Stimulated activated CD4-positive, alpha-beta T cell treated with anti-CD3 and anti-CD28 coated beads, Interleukin-2, amount 100 ng/mL, for 48 hours (primary cell): ENCODE data around the gene GREB1.

Experiments
- DNase-seq, 2 donors: peaks; one replicate each; pipeline ENCODE4 v3.0.0-alpha.2; 2020

The GREB1 gene

DNA sequence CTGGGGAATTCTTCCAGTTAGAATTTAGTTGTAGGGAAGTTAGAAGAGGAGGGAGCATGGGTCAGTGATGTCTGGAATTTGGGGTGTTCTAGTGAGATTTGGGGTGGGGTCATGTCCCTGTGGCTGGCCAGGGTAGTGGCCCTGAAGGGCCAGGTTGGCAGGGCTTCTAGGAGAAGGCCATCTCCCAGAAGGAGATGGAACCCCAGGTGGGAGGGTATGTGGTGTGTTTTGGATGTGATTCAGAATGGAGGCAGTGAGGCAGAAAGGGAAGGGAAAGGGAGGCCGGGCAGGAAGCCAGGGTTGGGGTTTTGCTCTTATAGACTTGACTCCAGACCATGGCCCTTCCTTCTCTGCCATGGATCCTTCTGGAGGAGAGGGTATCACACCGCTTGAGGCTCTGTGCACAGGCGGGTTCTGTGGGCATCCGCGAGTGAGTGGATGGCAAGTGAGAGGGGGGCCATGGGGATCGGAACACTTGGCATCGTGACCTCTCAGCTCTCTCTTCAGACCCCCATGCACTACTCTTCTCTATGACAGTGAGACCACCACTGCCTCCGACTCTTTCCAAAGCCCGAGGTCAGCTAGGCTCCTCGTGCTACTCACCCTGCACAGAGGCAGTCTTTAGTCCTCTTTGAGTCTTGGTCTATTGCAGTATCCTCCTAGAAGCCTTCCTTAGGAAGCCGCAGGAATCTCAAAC lies 7.3 kb downstream of the GREB1 start:
- no peak for DNase-seq

DNA sequence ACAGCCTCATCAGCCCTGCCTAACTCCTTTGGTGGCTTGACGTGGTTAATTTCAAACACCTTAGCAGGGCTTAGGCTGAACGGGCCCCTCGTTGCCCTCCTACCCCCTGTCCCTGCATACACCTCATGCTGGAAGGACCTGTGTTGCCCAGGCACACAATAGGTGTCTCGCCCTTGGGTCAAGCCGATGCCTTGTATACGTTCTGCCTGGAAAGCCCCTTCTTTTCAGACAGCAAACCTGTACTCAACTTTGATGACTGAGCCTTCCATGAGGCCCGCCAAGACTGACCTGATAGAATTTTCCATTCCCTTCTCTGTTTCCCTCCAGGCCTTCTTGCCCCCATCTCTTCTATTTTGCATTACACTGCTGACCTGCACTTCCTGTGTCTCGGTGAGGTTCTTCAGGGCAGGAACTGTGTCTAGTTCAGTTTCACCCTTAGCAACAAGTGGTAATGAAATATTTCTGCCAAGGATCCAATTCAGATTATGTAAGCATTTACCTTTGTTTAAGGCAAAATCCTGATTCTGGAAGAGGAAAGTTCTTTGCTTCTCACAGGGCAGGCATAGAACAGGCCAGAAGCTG lies 7.9 kb downstream of the GREB1 start:
- no peak for DNase-seq

DNA sequence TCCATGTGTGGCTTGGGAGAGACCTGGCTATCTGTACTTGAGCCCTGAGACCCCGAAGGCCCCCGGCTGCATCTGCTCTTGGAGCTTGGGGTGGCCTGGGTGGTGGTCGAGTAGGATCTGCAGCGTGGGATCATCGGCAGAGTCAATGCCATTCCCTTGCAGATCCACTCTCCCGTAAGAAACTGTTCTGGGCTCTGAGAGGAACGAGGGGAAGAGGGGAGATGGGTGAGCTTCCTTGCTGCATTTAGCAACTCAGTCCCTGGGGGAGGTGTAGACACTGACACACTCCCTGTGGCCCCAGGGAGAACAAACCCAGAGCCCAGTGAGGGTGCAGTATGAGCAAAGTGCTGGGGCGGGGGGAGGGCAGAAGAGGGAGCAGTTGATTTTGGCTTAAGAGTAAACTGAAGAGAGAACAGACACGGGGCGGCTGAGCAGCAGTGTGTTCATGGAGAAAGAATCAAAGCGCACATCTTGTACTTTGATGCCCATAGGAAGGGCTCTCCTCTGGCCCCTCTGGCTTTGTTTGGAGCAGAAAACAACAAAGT lies 8.5 kb downstream of the GREB1 start:
- DNase-seq: no peak

DNA sequence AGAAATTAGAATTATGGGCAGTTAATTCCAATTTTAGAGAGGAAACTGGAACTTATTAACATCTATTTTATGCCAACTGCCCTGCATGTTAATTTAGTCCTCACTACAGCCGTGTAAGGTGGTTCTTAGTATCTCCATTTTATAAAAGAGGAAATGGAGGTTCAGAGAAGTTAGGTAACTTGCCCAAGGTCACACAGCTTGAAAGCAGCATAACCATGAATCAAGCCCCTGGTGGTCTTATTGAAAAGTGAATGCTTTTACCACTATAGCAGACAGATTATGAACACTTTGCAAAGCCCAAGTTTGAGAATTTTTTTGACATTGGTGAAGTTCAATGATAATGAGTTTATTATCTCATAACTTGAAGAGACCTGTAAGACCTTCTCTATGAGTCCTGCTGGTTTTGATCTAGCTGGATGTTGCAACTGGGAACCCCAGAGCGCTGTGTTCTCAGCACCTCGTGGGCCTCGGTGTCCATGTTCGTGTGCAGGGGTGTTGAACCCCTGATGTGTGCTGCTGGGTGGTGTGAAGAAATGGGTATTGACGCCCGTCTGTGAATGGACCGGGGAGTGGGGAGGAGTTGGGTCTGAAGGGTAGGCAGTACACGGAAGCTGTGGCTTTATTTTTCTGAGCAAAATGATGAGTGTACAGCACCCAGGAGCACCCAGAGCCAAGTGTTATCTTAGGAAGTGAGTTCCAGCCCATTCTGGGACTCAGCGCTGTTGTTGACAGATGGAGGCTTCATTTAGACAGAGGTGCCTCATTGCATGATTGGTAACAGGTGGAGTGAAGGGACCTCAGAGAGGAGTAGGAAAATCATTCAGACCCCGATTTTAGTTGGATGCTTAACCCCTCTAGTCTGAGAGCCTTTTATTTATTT lies 9.7 kb downstream of the GREB1 start:
- no peak for DNase-seq

DNA sequence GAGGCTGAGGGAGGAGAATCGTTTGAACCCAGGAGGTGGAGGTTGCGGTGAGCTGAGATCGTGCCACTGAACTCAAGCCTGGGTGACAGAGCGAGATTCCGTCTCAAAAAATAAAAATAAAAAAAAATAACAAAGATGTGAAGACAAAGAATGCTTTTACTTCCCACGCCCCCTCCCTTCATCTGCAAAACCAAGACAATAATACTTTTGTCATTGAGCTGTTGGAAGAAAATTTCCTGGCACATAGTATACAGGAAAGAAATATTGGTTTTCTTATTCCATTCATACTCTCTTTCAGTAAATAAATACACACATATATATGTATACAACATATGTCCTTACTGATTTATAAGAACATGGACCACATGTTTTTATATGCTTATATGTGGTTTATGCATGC lies 12.2 kb downstream of the GREB1 start:
- no peak for DNase-seq

DNA sequence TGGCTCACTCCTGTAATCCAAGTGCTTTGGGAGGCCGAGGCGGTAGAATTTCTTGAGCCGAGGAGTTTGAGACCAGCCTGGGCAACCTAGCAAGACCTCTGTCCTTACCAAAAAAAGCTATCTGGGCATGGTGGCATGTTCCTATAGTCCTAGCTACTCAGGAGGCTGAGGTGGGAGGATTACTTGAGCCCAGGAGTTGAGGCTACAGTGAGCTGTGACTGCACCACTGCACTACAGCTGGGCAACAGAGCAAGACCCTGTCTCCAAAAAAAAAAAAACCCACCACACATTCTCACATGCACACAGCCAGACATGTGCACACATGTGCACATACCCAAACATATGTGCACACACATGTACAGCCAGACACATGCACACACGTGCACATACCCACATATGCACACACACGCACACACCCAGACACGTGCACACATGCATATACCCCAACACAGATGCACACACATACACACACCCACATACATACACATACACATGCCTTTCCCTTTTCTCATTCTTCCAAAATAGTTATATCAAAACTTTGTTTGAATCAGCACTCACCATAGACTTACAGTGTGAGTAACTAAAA lies 14.2 kb downstream of the GREB1 start:
- DNase-seq: no peak

DNA sequence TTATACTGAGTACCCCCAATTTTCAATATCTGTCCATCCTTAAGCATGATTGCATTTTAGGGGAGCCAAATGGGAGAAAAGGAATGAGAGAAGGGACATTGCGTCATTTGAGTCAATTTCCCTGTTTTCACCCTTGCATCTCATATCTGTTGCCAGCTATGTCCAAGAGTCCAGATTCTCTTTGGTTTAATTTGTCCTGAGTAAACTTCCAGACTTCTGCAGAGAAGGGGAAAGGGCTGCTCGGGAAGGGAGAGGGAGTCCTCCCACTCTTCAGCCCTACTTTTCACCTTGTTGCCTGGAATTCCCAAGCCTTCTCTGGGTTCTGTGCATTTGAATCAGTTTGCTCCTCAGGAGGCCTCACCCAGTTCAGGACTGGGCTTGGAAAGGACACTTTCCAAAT lies 16.5 kb downstream of the GREB1 start:
- DNase-seq: no peak

DNA sequence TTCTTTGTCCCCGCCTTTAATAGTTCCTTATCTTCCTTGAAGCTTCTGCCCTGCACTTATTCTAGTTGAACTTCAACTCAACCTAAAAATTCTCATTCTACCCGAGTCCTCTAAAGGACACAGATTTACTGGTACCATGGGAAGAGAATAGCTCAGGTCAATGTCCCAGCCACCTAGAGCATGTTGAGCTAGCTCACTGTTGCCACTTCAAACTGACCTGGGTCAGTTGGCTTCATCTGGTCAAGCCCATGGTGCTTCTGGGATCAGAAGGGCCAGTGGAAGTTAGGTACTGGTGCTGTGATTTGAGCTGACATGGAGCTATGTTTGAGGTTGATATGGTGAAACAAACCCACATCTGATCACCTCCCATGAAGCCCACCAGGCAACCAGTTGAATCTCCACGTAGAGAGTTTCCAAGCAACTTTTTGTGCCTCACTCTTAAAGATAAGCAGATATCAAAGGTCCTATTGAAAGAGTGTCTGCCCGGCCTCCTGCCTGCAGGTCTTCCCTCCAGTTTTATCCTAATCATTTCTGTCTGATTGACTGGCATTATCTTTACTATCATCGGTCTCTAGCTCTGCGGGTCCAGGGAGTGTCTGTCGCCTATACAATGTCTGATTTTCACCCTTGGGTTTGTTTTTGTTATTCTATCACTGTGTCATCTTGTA lies 17.2 kb downstream of the GREB1 start:
- DNase-seq: no peak

DNA sequence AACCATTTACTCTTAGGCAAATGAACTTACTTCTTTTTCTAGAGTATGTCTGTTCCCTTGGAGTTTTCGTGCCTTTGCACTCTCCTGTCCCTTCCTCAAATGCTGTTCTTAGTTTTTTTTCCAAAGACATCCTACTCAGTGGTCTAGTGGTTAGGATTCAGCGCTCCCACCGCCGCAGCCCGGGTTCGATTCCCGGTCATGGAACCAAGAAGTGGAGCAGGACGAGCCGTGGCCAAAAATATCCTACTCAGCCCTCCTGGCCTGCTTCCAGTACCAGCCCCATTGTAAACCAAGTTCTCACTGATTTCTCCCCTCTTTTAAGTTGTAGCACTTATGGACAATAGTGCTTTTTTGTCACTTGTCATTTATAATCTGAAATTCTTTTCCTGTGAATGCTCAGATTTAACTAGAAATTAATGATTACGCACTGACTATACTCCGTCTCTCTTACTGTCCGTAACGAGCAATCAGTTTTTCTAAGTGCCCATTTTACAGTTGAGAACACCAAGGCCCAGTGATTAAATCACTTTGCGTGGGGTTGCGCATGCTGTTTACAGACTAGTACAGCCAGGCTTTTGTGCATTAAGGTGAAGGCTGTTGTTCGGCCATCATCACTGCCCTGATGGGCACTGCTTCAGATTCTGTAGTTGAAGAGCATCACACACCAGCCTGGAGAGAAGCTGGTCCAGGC lies 17.9 kb downstream of the GREB1 start:
- DNase-seq: no peak

DNA sequence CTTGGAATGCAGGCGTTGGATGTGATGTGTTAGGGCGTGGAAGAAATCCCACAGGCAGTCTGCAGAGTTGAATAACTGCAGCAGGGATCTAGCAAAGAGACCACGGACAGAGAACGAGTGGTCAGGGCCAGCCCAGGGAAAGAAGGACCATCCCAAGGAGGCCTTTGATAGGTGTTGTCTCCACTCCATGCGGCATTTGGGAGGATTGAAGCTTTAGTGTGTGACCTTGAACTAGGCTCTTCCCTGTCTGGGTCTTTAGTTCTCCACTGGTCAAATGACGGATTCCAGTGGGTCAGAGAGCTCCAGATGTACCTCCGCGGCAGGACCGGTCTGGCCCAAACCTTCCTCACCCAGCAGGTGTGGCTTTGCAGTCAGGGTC lies 18.4 kb downstream of the GREB1 start:
- DNase-seq: no peak

DNA sequence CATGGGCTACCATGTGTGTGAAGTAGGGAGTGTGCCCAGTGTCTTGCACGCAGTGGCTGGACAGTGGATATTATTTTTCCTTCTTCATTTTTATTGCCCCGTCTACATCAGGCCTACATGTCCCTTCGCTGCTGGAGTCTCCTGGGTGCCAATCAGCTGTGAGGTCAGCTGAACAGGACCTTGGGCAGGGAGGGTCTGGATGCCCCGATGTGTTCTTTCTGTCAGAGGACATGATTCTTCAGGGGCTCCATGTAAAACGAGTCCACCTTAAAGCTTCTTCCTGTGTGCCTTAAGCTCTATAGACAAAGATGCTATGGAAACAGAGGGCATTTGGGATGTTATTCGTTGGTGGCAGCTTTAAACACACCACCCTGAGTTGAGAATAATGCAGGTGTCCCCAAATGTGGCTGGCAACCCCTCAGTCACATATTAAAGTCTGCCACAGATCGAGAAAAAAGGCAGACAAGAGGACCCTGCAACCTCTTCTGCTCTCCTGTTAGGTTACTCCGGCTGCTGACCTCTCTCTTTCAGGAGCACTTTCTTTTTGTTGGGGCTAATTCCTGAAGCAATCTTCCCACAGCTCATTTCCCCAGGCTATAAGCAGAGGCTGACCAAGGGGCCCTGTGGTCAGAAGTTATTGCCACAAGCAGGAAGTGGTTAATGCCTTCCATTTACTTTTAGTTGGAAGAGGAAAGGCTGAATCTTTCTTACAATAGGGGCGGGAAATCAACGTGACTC lies 20.0 kb downstream of the GREB1 start:
- no peak for DNase-seq

DNA sequence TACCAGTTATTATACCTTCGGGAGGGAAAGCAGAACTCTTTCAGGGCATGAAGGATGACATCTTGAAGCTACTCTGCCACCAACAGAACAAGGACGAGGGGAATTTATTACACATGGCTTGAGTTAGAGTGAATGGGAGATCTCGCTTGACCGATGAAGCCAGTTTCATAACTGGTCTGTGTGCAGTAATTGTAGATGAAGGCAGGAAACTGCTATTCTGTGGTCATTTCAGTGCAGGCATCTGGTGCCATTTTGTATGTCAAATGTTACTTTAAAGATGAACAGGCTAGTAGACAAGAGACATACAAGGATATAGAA lies 20.5 kb downstream of the GREB1 start:
- no peak for DNase-seq

DNA sequence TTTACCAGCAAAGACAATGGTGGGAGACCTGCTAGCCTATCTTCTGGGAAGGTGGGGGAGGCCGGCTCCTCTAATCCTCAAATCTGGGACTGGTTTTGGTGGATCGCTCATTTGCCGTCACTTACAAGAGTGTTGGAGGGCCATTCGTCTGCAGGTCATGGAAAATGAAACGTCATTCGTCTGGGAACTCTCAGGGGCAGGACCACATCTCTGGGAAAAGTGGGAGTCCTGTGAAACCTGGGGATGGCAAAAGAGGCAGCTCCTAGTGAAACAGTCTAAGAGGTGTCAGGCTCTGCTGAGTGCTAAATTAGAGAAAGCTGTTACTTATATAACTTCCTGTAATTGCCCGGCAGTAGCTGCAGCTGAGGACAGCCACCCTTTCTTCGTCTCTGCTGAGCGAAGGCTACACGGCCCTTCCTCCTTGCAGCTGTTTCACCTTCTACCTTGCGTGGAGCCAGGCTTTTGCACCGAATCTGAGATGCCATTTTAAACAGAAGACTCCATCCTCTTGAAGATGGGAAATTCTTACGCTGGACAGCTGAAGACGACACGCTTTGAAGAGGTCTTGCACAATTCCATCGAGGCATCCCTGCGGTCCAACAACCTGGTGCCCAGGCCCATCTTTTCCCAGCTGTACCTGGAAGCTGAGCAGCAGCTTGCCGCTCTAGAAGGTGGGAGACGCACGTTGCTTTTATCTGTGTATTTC lies 22.4 kb downstream of the GREB1 start:
- no peak for DNase-seq

DNA sequence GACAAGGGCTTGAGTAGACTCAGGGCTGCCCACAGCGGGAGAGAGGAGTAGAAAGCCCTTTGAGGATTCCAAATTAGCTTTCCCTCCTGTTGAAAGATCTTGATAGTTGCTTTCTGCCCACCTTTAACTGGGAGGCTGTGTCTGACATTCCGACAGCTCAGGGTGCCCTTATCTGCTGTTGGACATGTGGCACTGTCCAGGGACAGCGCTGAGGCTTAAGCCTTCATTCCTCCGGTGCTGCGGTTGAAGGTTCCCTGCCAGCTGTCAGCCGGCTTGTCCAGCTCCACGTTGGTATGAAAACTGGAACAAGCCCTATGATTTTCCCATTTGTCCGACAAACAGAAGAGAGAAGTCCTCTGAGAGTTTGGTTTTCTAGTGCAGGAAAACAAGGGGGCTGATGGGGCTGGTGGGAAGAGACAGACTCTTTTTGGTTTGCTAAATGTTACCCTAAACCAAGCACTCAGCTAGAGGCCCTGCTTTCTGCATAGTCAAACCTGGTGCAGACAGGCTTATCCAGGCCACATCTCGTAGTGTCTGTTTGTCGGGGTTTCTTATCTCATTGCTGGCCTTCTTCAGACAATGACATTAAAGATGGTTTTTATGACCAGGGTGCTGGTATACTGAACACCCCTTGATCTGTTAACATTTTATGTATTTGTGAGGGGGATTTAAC lies 24.5 kb downstream of the GREB1 start:
- no peak for DNase-seq

DNA sequence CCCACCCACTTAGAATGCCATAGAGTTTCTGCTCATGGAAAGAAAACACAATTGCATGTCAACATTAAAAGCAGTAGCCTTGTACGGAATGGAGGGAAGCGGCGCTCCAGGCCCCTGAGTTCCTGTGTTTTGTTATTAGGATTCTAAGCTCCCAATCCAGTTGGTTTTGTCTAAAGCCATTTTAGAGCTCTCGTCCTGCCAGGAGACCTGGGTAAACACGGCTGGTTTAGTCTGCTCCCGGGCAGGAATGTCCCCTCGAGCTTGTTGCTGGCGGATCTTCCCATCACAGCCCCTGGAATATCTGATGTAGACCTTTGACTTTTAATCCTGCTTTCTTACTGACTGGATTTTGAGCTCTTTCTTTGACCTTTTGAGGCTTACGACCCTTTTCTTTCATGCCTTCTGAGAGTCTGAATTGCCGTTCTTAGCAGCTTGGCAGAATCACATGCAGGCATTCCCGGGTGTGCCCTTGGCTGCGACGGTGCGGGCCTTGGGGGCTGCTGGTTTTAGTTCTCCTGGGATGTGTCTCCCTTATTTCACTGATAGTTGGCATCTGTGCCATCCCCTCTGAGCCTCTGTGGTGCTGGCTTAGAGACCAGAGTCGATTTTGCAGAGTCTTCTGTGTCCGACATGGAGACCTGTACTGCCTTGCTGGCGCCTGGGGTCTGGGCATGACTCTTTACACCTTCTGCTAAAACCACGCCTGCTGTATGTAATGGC lies 25.4 kb downstream of the GREB1 start:
- DNase-seq: no peak

DNA sequence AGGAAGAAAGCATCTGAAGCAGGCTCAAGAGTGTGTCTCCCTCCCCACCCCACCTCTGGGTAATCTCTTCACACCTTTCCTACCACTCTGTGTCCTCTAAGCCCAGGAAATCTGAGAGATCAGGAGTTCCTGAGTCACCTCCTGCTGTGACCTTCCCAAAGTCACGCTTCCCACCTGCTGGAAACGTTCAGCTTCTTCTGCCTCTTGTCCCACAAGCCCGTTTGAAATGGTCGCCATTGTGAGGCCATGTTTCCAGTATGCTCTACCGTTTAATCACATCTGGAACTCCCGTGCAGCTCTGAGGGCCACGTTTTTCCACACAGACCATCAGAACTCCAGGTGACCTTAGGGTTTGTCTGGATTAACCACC lies 25.9 kb downstream of the GREB1 start:
- no peak for DNase-seq

DNA sequence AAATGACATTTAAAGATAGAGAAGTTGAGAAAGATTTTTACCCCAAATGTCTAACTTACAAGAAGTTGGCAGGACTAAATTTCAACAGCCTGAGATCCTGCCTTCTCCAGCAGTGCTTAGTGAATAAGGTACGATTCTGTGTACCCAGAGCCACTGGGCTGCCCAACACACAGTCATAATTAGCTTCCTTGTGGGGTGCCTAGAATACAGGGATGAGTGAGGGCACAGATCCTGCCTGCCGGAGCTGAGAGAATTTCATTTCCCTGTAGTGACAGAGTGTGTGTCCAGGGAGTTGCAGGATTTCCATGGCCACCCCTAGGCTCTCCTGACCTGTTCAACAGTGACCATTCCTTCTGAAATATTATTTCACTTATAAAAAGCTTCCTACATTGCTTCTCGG lies 27.0 kb downstream of the GREB1 start:
- no peak for DNase-seq

DNA sequence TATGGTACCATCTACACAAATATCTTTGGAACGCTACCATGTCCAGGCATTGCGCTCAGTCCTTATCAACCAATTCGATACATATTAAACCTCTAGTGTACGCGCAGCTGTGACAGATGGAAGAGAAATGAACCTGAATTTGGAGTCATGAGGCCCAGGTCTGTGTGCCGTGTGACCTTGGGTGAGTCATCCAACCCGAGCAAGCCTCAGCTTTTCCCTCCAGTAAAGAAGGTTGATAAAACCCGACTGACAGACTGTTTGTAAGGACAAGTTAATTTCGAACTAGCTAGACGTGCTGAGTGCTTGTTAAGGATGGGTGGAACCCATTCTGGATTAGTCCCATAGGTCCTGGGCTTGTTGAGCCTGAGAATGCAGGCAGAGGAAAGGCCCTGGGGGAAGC lies 28.2 kb downstream of the GREB1 start:
- DNase-seq: no peak

DNA sequence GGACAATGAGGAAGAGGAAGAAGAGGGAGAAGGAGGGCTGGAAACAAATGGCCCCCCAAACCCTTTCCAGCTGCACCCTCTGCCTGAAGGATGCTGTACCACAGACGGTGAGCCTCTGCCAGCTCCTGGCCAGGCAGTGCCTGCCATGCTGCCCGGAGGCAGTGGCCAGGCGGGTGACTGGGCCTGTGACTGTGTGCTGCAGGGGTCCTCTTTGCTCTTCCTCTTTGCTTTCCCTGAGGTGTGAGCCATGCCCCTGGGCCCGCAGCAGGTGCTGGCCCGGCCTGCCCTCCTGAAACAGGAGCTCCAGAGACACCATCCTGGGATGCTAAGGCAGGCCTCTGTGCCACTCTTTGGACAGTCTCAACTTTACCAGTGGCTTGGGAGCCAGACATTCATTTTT lies 28.6 kb downstream of the GREB1 start:
- no peak for DNase-seq
